OCI-LY3 (cell line): ENCODE results near the gene KRTCAP2.

Experiments used
- CTCF ChIP-seq: fragments of 200-600, 300-600 bp; sonication (generic); IDR thresholded peaks from 2 replicates; pipeline ENCODE4 v1.5.1; 2014; ENCODE audit warnings: antibody characterized with exemption, low read length, low read depth
- EZH2phosphoT487 ChIP-seq: fragments of 200-600 bp; shearing (Covaris generic); IDR thresholded peaks from 2 replicates; pipeline ENCODE4 v1.6.1; 2018; ENCODE audit warnings: antibody characterized with exemption, mixed run types, low read depth

- no peak for TF ChIP-seq CTCF
- TF ChIP-seq EZH2phosphoT487, result no peak
Observed at GRCh38 chr1:155130272-155131006, 42.7 kb downstream of the KRTCAP2 start.
